ENCODE results near the gene RFX4.
"Not testable (repeated sequence)": the region's sequence is repeated elsewhere in the genome, so short reads cannot be mapped to it uniquely, and the experiment has no call there.

The RFX4 gene

GRCh38 chr12:106682594-106683234 lies 99.9 kb downstream of the RFX4 start:
- TF ChIP-seq CTCF (IDR thresholded peaks at IDR 0.05; ENCODE audit: insufficient read depth, missing control alignments), result peak; percentile 31
- FAIRE-seq (no peak), DNase-seq (ENCODE audit: insufficient read length, low spot score) (no peak)

- FAIRE-seq (no peak), DNase-seq (ENCODE audit: insufficient read length, low spot score) (no peak)
- no peak for TF ChIP-seq CTCF (IDR thresholded peaks at IDR 0.05; ENCODE audit: insufficient read depth, missing control alignments)
These were observed 101.7 kb downstream of the RFX4 start for GRCh38 chr12:106684497-106684896.

- no peak for FAIRE-seq
These were observed 102.6 kb downstream of the RFX4 start for GRCh38 chr12:106685381-106685780.

GRCh38 chr12:106687672-106688071 lies 104.9 kb downstream of the RFX4 start:
- no peak for TF ChIP-seq CTCF (IDR thresholded peaks at IDR 0.05; ENCODE audit: insufficient read depth, missing control alignments)
- DNase-seq (ENCODE audit: insufficient read length, low spot score) (no peak), FAIRE-seq (no peak)

More at GRCh38 chr12:106685381-106685780, 102.6 kb downstream of the RFX4 start:
- DNase-seq (ENCODE audit: insufficient read length, low spot score), result no peak
- TF ChIP-seq CTCF (IDR thresholded peaks at IDR 0.05; ENCODE audit: insufficient read depth, missing control alignments), result no peak

GRCh38 chr12:106690569-106691305 lies 107.9 kb downstream of the RFX4 start:
- no peak for TF ChIP-seq CTCF (IDR thresholded peaks at IDR 0.05; ENCODE audit: insufficient read depth, missing control alignments)
- no peak for FAIRE-seq
- no peak for DNase-seq (ENCODE audit: insufficient read length, low spot score)

- DNase-seq (ENCODE audit: insufficient read length, low spot score); FAIRE-seq: not testable (repeated sequence)
These were observed 109.2 kb downstream of the RFX4 start for GRCh38 chr12:106692033-106692432.

- DNase-seq (ENCODE audit: insufficient read length, low spot score), result no peak
- FAIRE-seq, result no peak
These were observed 110.4 kb downstream of the RFX4 start for GRCh38 chr12:106692896-106693820.

More at GRCh38 chr12:106692896-106693820, 110.4 kb downstream of the RFX4 start:
- TF ChIP-seq CTCF (IDR thresholded peaks at IDR 0.05; ENCODE audit: insufficient read depth, missing control alignments), result no peak

All from D721Med (cell line).